NCI-H2227 (cell line): ENCODE data around the gene EEF2KMT.
"Not testable (repeated sequence)": the region's sequence is repeated elsewhere in the genome, so short reads cannot be mapped to it uniquely, and the experiment has no call there.

ENCODE experiments used
- DNase-seq: peaks from one replicate; lab custom pipeline; 2025; ENCODE audit not compliant: unreplicated experiment; lab: John Stamatoyannopoulos, UW

The EEF2KMT gene

GRCh38 chr16:5071681-5072333 is 25.8 kb downstream of the EEF2KMT start, which contains the start of gene ALG1:
ALG1 (plus strand) TSS chr16:5071843; CDS start chr16:5071850, 7 bp downstream.
- DNase-seq: peak; percentile 96

GRCh38 chr16:5071341-5071680 is 26.3 kb downstream of the EEF2KMT start:
- DNase-seq: no peak

GRCh38 chr16:5070431-5071186 is 27.0 kb downstream of the EEF2KMT start:
- DNase-seq: no peak

GRCh38 chr16:5069854-5070253 is 27.7 kb downstream of the EEF2KMT start:
- DNase-seq: no peak

GRCh38 chr16:5069048-5069447 is 28.5 kb downstream of the EEF2KMT start:
- DNase-seq: no peak

- no peak for DNase-seq
These were observed 31.1 kb downstream of the EEF2KMT start for GRCh38 chr16:5066511-5066910.

- DNase-seq: no peak
These were observed 31.8 kb downstream of the EEF2KMT start, which contains the start of gene C16orf89 for GRCh38 chr16:5065813-5066212. C16orf89 (minus strand) TSS chr16:5065956; CDS start chr16:5065908, 48 bp downstream.

- no peak for DNase-seq
These were observed 32.3 kb downstream of the EEF2KMT start for GRCh38 chr16:5065326-5065725.

GRCh38 chr16:5064915-5065314 is 32.7 kb downstream of the EEF2KMT start:
- peak; percentile 9 for DNase-seq

- peak; percentile 41 for DNase-seq
These were observed 34.5 kb downstream of the EEF2KMT start for GRCh38 chr16:5062790-5063765.

- DNase-seq: no peak
These were observed 35.5 kb downstream of the EEF2KMT start for GRCh38 chr16:5062051-5062450.

- no peak for DNase-seq
These were observed 37.4 kb downstream of the EEF2KMT start for GRCh38 chr16:5060073-5060641.

- no peak for DNase-seq
These were observed 38.1 kb downstream of the EEF2KMT start for GRCh38 chr16:5059386-5060072.

- no peak for DNase-seq
These were observed 39.1 kb downstream of the EEF2KMT start for GRCh38 chr16:5058476-5058875.

GRCh38 chr16:5056352-5056751 is 41.2 kb downstream of the EEF2KMT start:
- peak; percentile 12 for DNase-seq

- no peak for DNase-seq
These were observed 42.4 kb downstream of the EEF2KMT start for GRCh38 chr16:5054876-5055865.

GRCh38 chr16:5046914-5047313 is 50.7 kb downstream of the EEF2KMT start:
- DNase-seq: no peak

GRCh38 chr16:5045499-5046115 is 52.0 kb downstream of the EEF2KMT start:
- no peak for DNase-seq

GRCh38 chr16:5044581-5044980 is 53.0 kb downstream of the EEF2KMT start:
- not testable (repeated sequence) for DNase-seq
